Activated CD8-positive, alpha-beta memory T cell treated with anti-CD3 and anti-CD28 coated beads, Interleukin-2, amount 10 ng/mL, durations not matched to agents 7 days and 5 days (primary cell): ENCODE data around the gene OTOF. TPM values are rescaled to one million over a fixed set of nuclear protein-coding genes. Genes with fewer than 3 reads are reported as not detected.
A peak's percentile ranks its signal among the peaks of the same experiment; 100 is the strongest.

Experiments used
- ATAC-seq: fragments of 150-1000 bp; cut with Tn5 transposase; one replicate; pipeline ENCODE4 v1.10.0; 2021; ENCODE audit warnings: moderate library complexity
- CTCF ChIA-PET: fragments of 350-600 bp; sonication (Branson Sonifier 250); formaldehyde crosslinking; loops from one replicate; lab custom pipeline; 2021; ENCODE audit warnings: antibody characterized with exemption; lab: Charles Lee
- DNase-seq: peaks from one replicate; pipeline ENCODE4 v3.0.0-alpha.2; 2020
- H3K27ac Mint-ChIP-seq: one replicate; pipeline ENCODE4 v1.8.0; 2021; ENCODE audit warnings: mild to moderate bottlenecking, mixed read lengths
- H3K27me3 Mint-ChIP-seq: one replicate; pipeline ENCODE4 v1.8.0; 2021; ENCODE audit warnings: mixed read lengths
- H3K36me3 Mint-ChIP-seq: one replicate; pipeline ENCODE4 v1.8.0; 2021; ENCODE audit warnings: mild to moderate bottlenecking, mixed read lengths
- H3K4me1 Mint-ChIP-seq: one replicate; pipeline ENCODE4 v1.8.0; 2021; ENCODE audit warnings: mixed read lengths
- H3K4me3 Mint-ChIP-seq: one replicate; pipeline ENCODE4 v1.8.0; 2021; ENCODE audit warnings: mild to moderate bottlenecking, moderate library complexity, mixed read lengths
- H3K9me3 Mint-ChIP-seq: one replicate; pipeline ENCODE4 v1.8.0; 2022; ENCODE audit warnings: low read depth, mixed read lengths
- total RNA-seq, 2 experiments: library from RNA; stranded (reverse); gene quantifications; one replicate each; pipeline ENCODE4 v1.2.3, GENCODE V29; 2021

Gene OTOF
- total RNA-seq, 2 experiments from 2014 or later, result 35.1 to 115 TPM

GRCh38 chr2:26465266-26465925 is 12.5 kb downstream of the OTOF start:
- peaks cover 30% of the 10 kb centered on the region for H3K36me3 Mint-ChIP-seq
- peaks cover 2% of the 10 kb centered on the region for H3K4me1 Mint-ChIP-seq
- peaks cover 10% of the 10 kb centered on the region for H3K9me3 Mint-ChIP-seq
- CTCF ChIA-PET, result interaction anchor here (0.6 to 2.4 kb wide), 2 partner anchors 112 to 189 kb away, joined by 3 to 6 read pairs; no protein-coding TSS in a partner anchor
- no peak overlapping the region for H3K4me3 Mint-ChIP-seq
- no peak overlapping the region for H3K27ac Mint-ChIP-seq
- no peaks in the 10 kb centered on the region for H3K27me3 Mint-ChIP-seq
- DNase-seq, result no peak
- ATAC-seq, result no peak

DNA sequence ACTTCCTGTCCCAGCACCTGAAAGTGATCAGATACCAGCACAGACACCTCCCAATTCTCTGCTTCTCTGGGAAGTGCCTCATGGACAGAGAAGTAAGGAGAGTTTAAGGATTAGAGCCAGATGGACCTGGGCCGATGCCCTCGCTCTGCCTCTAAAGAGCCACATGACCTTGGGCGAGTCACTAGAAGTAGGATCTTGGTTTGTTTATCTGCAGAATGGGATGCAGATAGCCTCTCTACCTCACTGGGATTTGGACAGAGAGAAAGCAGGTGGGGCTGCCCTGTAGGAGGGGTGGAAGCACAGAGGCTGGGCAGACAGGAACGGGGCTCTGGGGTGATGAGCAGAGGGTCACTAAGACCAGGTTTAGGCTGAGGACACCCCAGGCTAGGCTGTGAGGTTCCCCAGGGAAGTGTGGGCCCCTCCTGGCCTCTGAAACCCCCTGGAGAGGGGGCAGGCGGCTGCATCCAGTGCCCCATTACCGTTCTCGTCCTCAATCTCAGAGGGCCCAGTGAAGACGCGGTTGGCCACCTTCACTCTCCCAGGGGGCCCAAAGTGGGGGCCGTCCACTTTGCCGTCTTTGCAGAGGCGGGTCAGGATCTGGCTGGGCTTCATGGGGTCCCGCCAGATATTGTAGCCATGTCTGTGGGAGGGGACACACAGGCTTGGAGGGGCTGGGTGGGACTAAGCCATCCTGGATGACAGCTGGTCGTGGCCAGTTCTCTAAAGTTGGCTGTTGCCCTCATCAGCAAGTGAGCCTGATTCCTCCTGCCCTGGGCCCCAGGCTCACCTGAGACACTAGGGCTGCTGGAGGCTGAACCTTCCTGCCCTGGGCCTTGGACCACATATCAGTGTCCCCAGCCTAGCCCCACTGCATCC is 13.3 kb downstream of the OTOF start:
- CTCF ChIA-PET, result no interaction called here
- Mint-ChIP-seq H3K4me1 (peaks cover under 1% of the 10 kb centered on the region), H3K4me3 (no peak overlapping the region), H3K36me3 (peaks cover 25% of the 10 kb centered on the region), H3K9me3 (peaks cover 7% of the 10 kb centered on the region), H3K27ac (no peak overlapping the region), H3K27me3 (no peaks in the 10 kb centered on the region)
- DNase-seq, result no peak
- ATAC-seq, result no peak

DNA sequence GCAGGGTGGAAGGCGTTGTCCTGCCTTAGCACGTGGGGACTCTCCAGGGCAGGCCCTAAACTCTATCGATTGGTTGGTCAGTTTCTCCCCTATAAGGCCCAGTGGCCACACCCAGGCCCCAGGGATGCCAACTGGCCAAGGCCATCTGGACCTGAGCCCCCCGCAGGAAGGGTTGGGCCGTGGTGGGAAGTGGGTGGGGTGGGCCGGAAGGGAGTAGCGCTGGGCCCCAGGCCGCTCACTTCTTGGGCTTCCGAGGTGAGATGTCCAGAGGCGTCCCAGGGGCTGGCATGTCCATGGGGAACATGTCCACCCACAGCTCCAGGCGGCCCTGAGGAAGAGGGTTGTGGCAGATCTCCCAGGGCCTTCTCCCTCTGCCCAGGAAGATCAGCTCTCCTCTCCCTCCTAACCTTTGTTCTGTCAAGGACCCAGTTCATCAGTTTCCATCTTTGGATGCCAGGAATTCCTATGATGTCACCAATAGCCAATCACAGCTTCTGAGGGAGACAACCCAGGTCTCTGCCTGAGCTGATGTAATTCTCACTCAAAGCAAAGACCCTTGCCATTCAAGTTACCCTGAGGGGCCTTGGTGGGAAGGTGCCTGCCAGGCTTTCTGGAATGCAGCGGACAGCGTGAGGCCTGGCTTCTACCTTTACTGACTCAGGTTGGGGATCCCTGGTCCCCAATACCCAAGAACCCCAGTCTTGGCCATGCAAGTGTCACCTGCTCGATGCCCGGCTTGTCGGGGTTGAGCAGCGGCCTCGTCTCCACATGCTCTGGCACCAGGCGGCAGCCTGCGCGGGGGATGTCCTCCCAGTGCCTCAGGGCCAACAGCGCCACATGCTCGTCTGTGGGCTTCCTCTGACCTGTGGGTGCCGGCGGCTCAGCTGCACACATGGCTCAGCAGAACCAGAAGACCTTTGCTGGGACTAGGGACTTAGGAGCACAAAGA is 14.4 kb downstream of the OTOF start:
- Mint-ChIP-seq H3K4me3 (no peak overlapping the region), H3K4me1 (no peaks in the 10 kb centered on the region), H3K27me3 (no peaks in the 10 kb centered on the region), H3K9me3 (no peaks in the 10 kb centered on the region), H3K27ac (no peak overlapping the region), H3K36me3 (peaks cover 17% of the 10 kb centered on the region)
- DNase-seq, result no peak
- CTCF ChIA-PET, result interaction anchor here (1.3 kb wide), 1 partner anchor 117 kb away, joined by 3 read pairs; the partner anchor contains the start of gene ADGRF3
- no peak for ATAC-seq

DNA sequence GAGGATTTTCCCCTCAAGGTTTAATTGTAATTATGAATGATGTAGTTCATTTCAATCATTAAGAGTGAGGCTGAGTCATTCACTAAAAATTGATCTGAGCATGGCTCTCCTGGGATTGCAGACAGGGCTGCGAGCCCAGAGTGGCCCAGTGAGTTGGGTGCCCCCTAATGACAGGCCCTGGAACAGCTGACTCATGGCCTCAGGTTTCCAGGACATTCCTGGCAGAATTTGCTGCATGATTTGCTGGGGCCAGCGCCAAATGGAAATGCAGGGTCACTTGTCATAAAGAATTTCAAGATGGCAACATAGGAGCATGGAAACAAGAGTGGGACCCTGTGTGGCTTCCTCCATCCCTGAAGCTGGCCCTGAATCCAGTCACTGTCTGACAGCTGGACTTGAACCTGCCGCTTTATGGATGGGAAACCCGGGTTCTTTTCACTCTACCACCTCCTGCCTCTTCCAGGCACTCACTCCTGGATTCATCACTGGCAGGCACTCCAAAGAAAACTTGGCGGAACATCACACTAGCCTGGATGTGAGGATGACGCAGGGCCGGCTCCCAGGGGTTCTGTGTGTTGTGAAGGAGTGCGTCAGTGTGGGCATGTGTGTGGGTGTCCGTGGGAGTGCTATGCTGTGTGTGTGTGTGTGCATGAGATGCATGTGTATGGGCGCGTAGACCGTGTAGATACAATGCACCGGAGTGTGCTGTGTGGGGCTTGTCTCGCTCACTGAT is 15.2 kb downstream of the OTOF start:
- H3K9me3 Mint-ChIP-seq, result no peaks in the 10 kb centered on the region
- no peaks in the 10 kb centered on the region for H3K27me3 Mint-ChIP-seq
- ATAC-seq (peak; percentile 40), DNase-seq (no peak)
- peaks cover 11% of the 10 kb centered on the region for H3K36me3 Mint-ChIP-seq
- H3K27ac Mint-ChIP-seq, result no peak overlapping the region
- CTCF ChIA-PET, result interaction anchor here (1.3 kb wide), 1 partner anchor 116 kb away, joined by 3 read pairs; the partner anchor contains the start of gene ADGRF3
- no peaks in the 10 kb centered on the region for H3K4me1 Mint-ChIP-seq
- H3K4me3 Mint-ChIP-seq, result no peak overlapping the region

DNA sequence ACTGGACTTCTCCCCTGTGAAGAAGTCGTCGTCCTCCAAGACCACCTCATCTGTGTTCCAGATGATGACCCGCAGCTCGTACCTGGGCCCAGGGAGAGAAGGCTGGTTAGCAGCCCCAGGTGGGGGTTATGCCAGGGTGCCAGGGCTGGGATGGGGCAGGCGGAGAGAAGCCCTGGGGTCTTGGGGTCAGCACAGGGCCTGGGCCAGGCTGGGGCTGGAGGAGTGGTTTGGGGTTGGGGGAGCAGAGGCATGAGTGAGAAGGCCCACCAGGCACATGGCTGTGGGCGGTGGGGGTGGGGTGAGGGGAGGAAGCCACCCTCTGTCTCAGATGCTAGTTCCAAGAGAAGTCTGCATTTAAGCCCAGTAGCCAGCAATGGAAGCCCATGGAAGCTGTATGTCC is 15.8 kb downstream of the OTOF start:
- CTCF ChIA-PET, result interaction anchor here (1.3 kb wide), 1 partner anchor 115 kb away, joined by 3 read pairs; the partner anchor contains the start of gene ADGRF3

GRCh38 chr2:26461601-26462023 is 16.3 kb downstream of the OTOF start:
- CTCF ChIA-PET, result no interaction called here
- H3K27me3 Mint-ChIP-seq, result no peaks in the 10 kb centered on the region
- H3K36me3 Mint-ChIP-seq, result peaks cover 9% of the 10 kb centered on the region
- H3K9me3 Mint-ChIP-seq, result no peaks in the 10 kb centered on the region
- no peak overlapping the region for H3K4me3 Mint-ChIP-seq
- no peaks in the 10 kb centered on the region for H3K4me1 Mint-ChIP-seq
- ATAC-seq, result no peak
- H3K27ac Mint-ChIP-seq, result no peak overlapping the region
- no peak for DNase-seq

More for the DNA sequence above, 15.8 kb downstream of the OTOF start:
- Mint-ChIP-seq H3K4me1 (no peaks in the 10 kb centered on the region), H3K9me3 (no peaks in the 10 kb centered on the region), H3K27me3 (no peaks in the 10 kb centered on the region), H3K27ac (no peak overlapping the region), H3K4me3 (no peak overlapping the region), H3K36me3 (peaks cover 9% of the 10 kb centered on the region)
- ATAC-seq (no peak), DNase-seq (no peak)

GRCh38 chr2:26460613-26461031 is 17.3 kb downstream of the OTOF start:
- DNase-seq (no peak), ATAC-seq (no peak)
- H3K36me3 Mint-ChIP-seq, result peaks cover 6% of the 10 kb centered on the region
- H3K27me3 Mint-ChIP-seq, result no peaks in the 10 kb centered on the region
- no peak overlapping the region for H3K27ac Mint-ChIP-seq
- CTCF ChIA-PET, result interaction anchor here (0.6 kb wide), 1 partner anchor 178 kb away, joined by 3 read pairs; no protein-coding TSS in a partner anchor
- H3K9me3 Mint-ChIP-seq, result no peaks in the 10 kb centered on the region
- no peak overlapping the region for H3K4me3 Mint-ChIP-seq
- H3K4me1 Mint-ChIP-seq, result no peaks in the 10 kb centered on the region

DNA sequence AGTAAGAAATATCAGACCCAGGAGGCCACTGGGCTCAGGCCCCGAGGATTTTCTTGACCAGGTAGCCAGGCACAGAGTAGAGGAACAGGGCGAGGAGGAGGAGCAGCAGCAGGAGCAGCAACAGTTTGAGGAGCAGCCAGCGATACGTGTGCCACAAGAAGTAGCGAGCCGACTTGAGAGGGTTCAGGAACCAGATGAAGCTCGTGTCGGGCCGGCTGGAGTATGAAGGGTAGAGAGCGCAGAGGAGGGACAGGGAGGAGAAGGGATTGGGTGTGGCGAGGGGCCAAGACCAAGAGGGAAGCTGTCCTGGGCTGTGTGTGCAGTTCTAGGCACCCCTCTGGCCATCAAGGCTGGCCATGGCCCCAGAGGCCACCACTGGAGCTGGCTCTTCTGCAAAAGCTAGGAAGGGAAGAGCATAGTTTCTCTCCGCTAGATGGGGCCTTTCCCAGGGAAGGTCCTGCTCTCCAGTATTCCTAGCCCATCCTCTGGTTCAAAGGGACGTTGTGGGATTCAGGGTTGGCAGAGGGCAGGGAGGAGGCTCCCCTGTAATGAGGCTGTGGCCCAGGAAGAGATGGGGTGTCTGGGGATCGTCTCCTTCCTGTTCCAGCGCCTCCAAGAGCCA is 17.8 kb downstream of the OTOF start:
- H3K4me1 Mint-ChIP-seq, result no peaks in the 10 kb centered on the region
- H3K4me3 Mint-ChIP-seq, result no peak overlapping the region
- ATAC-seq, result no peak
- H3K27me3 Mint-ChIP-seq, result no peaks in the 10 kb centered on the region
- no peaks in the 10 kb centered on the region for H3K9me3 Mint-ChIP-seq
- H3K27ac Mint-ChIP-seq, result no peak overlapping the region
- peaks cover 6% of the 10 kb centered on the region for H3K36me3 Mint-ChIP-seq
- CTCF ChIA-PET, result interaction anchor here (0.8 kb wide), 1 partner anchor 37 kb away, joined by 3 read pairs; no protein-coding TSS in a partner anchor
- no peak for DNase-seq

- Mint-ChIP-seq H3K27me3 (no peaks in the 10 kb centered on the region), H3K4me1 (no peaks in the 10 kb centered on the region), H3K9me3 (no peaks in the 10 kb centered on the region), H3K36me3 (peaks cover 4% of the 10 kb centered on the region), H3K27ac (no peak overlapping the region), H3K4me3 (no peak overlapping the region)
- CTCF ChIA-PET, result interaction anchor here (1.2 to 1.8 kb wide), 3 partner anchors 11 to 19 kb away, joined by 3 to 4 read pairs (median 4); partner anchors contain the start of gene OTOF
- no peak for ATAC-seq
- DNase-seq, result no peak
Observed at GRCh38 chr2:26458365-26459042, 19.4 kb downstream of the OTOF start.

DNA sequence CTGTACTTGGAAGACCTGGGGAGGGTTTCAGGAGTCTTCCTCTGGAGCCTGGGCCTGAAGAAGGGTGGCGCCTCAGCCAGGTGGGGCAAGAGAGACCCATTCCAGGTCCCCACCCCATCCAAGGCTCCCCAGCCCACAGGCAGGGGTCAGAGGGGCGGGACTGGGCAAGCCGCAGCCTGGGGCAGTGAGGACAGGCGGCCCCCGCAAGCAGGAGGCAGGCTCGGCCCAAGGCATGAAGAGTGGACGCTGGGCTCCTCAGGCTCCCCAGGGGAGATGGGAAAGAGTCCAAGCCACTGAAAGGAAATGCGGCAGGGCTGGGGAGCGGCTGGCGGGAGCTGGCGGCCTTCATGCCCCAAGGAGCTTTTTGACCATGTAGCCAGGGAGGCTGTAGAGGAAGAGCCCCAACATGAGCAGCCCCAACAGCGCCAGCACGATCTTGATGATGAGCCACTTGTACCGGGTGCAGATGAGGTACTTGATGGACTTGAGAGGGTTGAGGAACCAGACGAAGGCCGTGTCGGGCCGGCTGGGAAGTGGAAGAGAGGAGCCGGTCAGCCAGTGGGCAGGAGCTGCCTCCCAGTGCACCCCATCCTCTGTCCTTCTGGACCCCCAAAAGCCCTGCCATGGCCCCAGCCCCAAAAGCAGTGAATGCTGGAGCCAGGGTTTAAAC is 20.1 kb downstream of the OTOF start:
- no peak overlapping the region for H3K27ac Mint-ChIP-seq
- no peaks in the 10 kb centered on the region for H3K9me3 Mint-ChIP-seq
- DNase-seq (peak; percentile 30), ATAC-seq (no peak)
- H3K36me3 Mint-ChIP-seq, result peaks cover 3% of the 10 kb centered on the region
- H3K4me3 Mint-ChIP-seq, result no peak overlapping the region
- no peaks in the 10 kb centered on the region for H3K27me3 Mint-ChIP-seq
- CTCF ChIA-PET, result interaction anchor here (1.2 to 1.8 kb wide), 3 partner anchors 11 to 20 kb away, joined by 3 to 4 read pairs (median 4); partner anchors contain the start of gene OTOF
- H3K4me1 Mint-ChIP-seq, result no peaks in the 10 kb centered on the region

DNA sequence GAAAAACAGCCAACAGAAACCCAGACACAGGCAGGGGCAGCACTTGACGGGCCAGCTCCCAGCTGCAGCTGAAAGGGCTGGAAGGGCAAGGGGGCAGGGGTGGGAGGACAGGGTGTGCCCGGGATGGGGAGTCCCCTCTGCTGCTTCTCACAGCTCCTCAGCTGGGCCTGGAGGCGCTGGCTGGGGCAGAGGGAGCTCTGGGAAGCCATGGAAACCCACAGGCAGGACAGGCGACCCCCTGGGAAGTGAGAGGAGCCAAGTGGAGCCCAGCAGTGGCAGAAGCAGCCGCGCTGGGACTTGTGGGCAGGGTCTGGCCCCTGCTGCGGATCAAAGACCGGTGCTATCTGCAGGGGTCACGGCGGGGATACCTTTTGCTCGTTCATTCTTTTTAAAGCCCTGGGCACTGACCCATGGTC is 20.7 kb downstream of the OTOF start:
- Mint-ChIP-seq H3K27me3 (peaks cover 4% of the 10 kb centered on the region), H3K4me3 (no peak overlapping the region), H3K9me3 (no peaks in the 10 kb centered on the region), H3K36me3 (peaks cover 3% of the 10 kb centered on the region), H3K4me1 (no peaks in the 10 kb centered on the region), H3K27ac (no peak overlapping the region)
- DNase-seq (no peak), ATAC-seq (no peak)
- CTCF ChIA-PET, result interaction anchor here (1.6 kb wide), 1 partner anchor 15 kb away, joined by 4 read pairs; no protein-coding TSS in a partner anchor
